HepG2 (cell line): ENCODE results near the gene PLK5. TPM values are rescaled to one million over a fixed set of nuclear protein-coding genes. Genes with fewer than 3 reads are reported as not detected.

Source experiments
- ATAC-seq: fragments of 200-7000 bp; cut with Tn5 transposase; 3 replicates; pipeline ENCODE4 v1.9.1; 2020; ENCODE audit warnings: mild to moderate bottlenecking, moderate library complexity
- BruUV-seq: library from RNA; stranded (reverse); fragments of 400-500 nt; replicated peaks from 2 replicates; lab custom pipeline; 2021; lab: Mats Ljungman, UMichigan
- CTCF ChIA-PET: fragments of 300-600 bp; formaldehyde crosslinking; extraction: SDS; loops from one replicate; lab custom pipeline; 2021; ENCODE audit warnings: low total read pairs, inconsistent platforms, low intra/inter-chr PET ratio; lab: Yijun Ruan, JAX
- POLR2A ChIA-PET: fragments of 350-600 bp; sonication (Branson Sonifier 250); formaldehyde crosslinking; loops from one replicate; lab custom pipeline; 2020; ENCODE audit warnings: antibody characterized with exemption, inconsistent platforms; lab: Yijun Ruan, JAX
- DNase-seq: peaks from one replicate; pipeline ENCODE4 v3.0.0-alpha.2; 2015; ENCODE audit warnings: low spot score
- FAIRE-seq: peaks from 3 replicates; lab custom pipeline; 2011; peaks lifted over from hg19 to GRCh38; lab: Jason Lieb, UNC
- H2AFZ ChIP-seq: one replicate; pipeline ENCODE4 v1.6.1; 2011; ENCODE audit warnings: low read length, inconsistent platforms
- H3K27ac ChIP-seq: fragments of 300-600 bp; 3 replicates; pipeline ENCODE4 v1.8.0; 2011; ENCODE audit warnings: mixed run types, mild to moderate bottlenecking, mixed read lengths, low read length, inconsistent platforms; ENCODE audit not compliant: insufficient read depth; ENCODE audit errors: extremely low read length
- H3K27me3 ChIP-seq, 2 experiments: fragments of 200-600 bp in 1 of 2; 2 replicates in 1 of 2; 3 replicates in 1 of 2; pipeline versions ENCODE4 v1.6.0 to v1.8.0; 2011; ENCODE audit warnings: low read length in 2 of 2, mild to moderate bottlenecking in 2 of 2, moderate library complexity in 2 of 2, inconsistent platforms in 1 of 2; ENCODE audit not compliant: insufficient read depth in 2 of 2, control insufficient read depth in 1 of 2
- H3K36me3 ChIP-seq, 2 experiments: fragments of 200-600 bp in 1 of 2; replicated peaks in 1 of 2; 2 replicates in 1 of 2; 3 replicates in 1 of 2; pipeline versions ENCODE4 v1.5.1 to v1.8.0; 2011; ENCODE audit warnings: low read length in 2 of 2, inconsistent platforms in 1 of 2; ENCODE audit not compliant: insufficient read depth in 2 of 2, control insufficient read depth in 1 of 2
- H3K4me1 ChIP-seq: 2 replicates; pipeline ENCODE4 v1.5.1; 2012; ENCODE audit warnings: low read length, inconsistent platforms; ENCODE audit not compliant: insufficient read depth
- H3K4me2 ChIP-seq: 2 replicates; pipeline ENCODE4 v1.6.0; 2011; ENCODE audit warnings: low read depth, low read length, inconsistent platforms
- H3K4me3 ChIP-seq, 3 experiments: fragments of 200-600 bp in 1 of 3; sonication (generic), shearing (Covaris generic) in 1 of 3; replicated peaks in 1 of 3; 2 replicates each; pipeline ENCODE4 v1.5.1; 2011 to 2016; ENCODE audit warnings: low read length in 3 of 3, inconsistent platforms in 2 of 3, low read depth in 2 of 3, mild to moderate bottlenecking in 2 of 3, control low read depth in 1 of 3, mixed read lengths in 1 of 3; ENCODE audit not compliant: insufficient read depth in 1 of 3
- H3K79me2 ChIP-seq: one replicate; pipeline ENCODE4 v1.6.1; 2011; ENCODE audit warnings: low read length, inconsistent platforms; ENCODE audit not compliant: insufficient read depth
- H3K9ac ChIP-seq: 2 replicates; pipeline ENCODE4 v1.6.0; 2011; ENCODE audit warnings: mild to moderate bottlenecking, low read depth, low read length, inconsistent platforms; ENCODE audit not compliant: insufficient read depth
- H3K9me3 ChIP-seq: 2 replicates; pipeline ENCODE4 v1.5.1; 2012; ENCODE audit warnings: mild to moderate bottlenecking, low read length
- H4K20me1 ChIP-seq: 2 replicates; pipeline ENCODE4 v1.6.0; 2011; ENCODE audit warnings: inconsistent platforms, mild to moderate bottlenecking, low read length, moderate library complexity; ENCODE audit not compliant: insufficient read depth
- FOXO4 ChIP-seq: sonication (generic); formaldehyde crosslinking; conservative IDR thresholded peaks from 2 replicates; pipeline ENCODE4 v1.8.1; 2023; ENCODE audit warnings: missing genetic modification reagents
- PITX1 ChIP-seq: sonication (generic); formaldehyde crosslinking; IDR thresholded peaks from 2 replicates; pipeline ENCODE4 v1.5.1; 2020; ENCODE audit warnings: mild to moderate bottlenecking, missing genetic modification reagents
- RNF2 ChIP-seq: fragments of 450-650 bp; conservative IDR thresholded peaks from 2 replicates; pipeline ENCODE4 v1.6.1; 2016; ENCODE audit warnings: low read depth
- RXRB ChIP-seq: IDR thresholded peaks from 2 replicates; pipeline ENCODE4 v1.6.1; 2016; ENCODE audit warnings: borderline replicate concordance, missing genetic modification reagents, missing compliant biosample characterization
- SRSF1 ChIP-seq: fragments of 200-400 bp; formaldehyde crosslinking; optimal IDR thresholded peaks from 2 replicates; pipeline ENCODE3; 2017; ENCODE audit warnings: mild to moderate bottlenecking, low read depth, low read length, moderate library complexity
- SRSF4 ChIP-seq: fragments of 200-400 bp; formaldehyde crosslinking; IDR thresholded peaks from one replicate; pipeline ENCODE4 v1.6.1; 2018; ENCODE audit warnings: mild to moderate bottlenecking, low read depth, low read length, moderate library complexity; ENCODE audit not compliant: poor library complexity, severe bottlenecking
- TARDBP ChIP-seq: sonication (generic); formaldehyde crosslinking; IDR thresholded peaks from 2 replicates; pipeline ENCODE4 v1.8.0; 2022; ENCODE audit warnings: mild to moderate bottlenecking, missing genetic modification reagents
- ZBTB34 ChIP-seq: sonication (generic); formaldehyde crosslinking; IDR thresholded peaks from 2 replicates; pipeline ENCODE4 v1.8.0; 2022; ENCODE audit warnings: mild to moderate bottlenecking, missing genetic modification reagents
- ZNF256 ChIP-seq: sonication (generic); formaldehyde crosslinking; conservative IDR thresholded peaks from 2 replicates; pipeline ENCODE4 v1.4.0; 2020; ENCODE audit warnings: missing genetic modification reagents
- ZNF33A ChIP-seq: sonication (generic); formaldehyde crosslinking; IDR thresholded peaks from 2 replicates; pipeline ENCODE4 v1.5.1; 2020; ENCODE audit warnings: missing genetic modification reagents, mild to moderate bottlenecking, moderate library complexity, borderline replicate concordance
- ZNF430 ChIP-seq: sonication (generic); formaldehyde crosslinking; IDR thresholded peaks from 2 replicates; pipeline ENCODE4 v1.9.0; 2021; ENCODE audit warnings: mild to moderate bottlenecking, missing genetic modification reagents
- WGBS: methylation state at CpG from one replicate; pipeline ENCODE4 v1.1.6; 2017; ENCODE audit warnings: low lambda C conversion rate; 5-methylcytosine and 5-hydroxymethylcytosine counted together
- in situ Hi-C: cut with HindIII; loops from 2 replicates; pipeline ENCODE4 v1.10.0; 2017; ENCODE audit warnings: low pct_unique_long_range_greater_than_20kb; ENCODE audit not compliant: extremely low pct_ligation_motif_present
- intact Hi-C: fragments of 100-400 bp; cut with micrococcal nuclease; formaldehyde crosslinking; loops from one replicate; pipeline ENCODE4 v1.10.0; 2022; ENCODE audit not compliant: unreplicated experiment
- polyA plus RNA-seq, 8 experiments: library from polyadenylated mRNA; depleted of rRNA in 3 of 8; stranded (reverse) in 7 of 8; unstranded in 1 of 8; fragments of >200 nt; fragmentation: Illumina TruSeq in 4 of 8; extraction: Trizol in 4 of 8; gene quantifications; 2 replicates each; pipeline versions ENCODE4 v1.2.1 to v1.2.3, GENCODE V29; 2011 to 2016; ENCODE audit warnings: low read depth in 4 of 8, missing spikeins in 1 of 8, mixed read lengths in 1 of 8; ENCODE audit not compliant: insufficient read depth in 1 of 8
- total RNA-seq, 5 experiments: library from RNA; depleted of rRNA; stranded (reverse); fragments of >200 nt; fragmentation: Illumina TruSeq; extraction: Trizol; gene quantifications; 2 replicates each; pipeline ENCODE4 v1.2.3, GENCODE V29; 2016; ENCODE audit warnings: low read depth in 1 of 5

PLK5 gene
- total and polyA plus RNA-seq, 2 of the 13 experiments (the other 11 are each of a cell fraction or from before 2014, with no cell fraction given) = not detected

- ChIA-PET CTCF (no interaction called here), POLR2A (no interaction called here)
- no peaks in the 10 kb centered on the region for H3K36me3 ChIP-seq
- in situ Hi-C loops = no loop called here
- no TSS peak for BruUV-seq
- intact Hi-C loops = no loop called here
- TF ChIP-seq ZNF256 (CRISPR knock-in tag) = no peak
- no peak for TF ChIP-seq ZNF430 (CRISPR knock-in tag)
- no peak for TF ChIP-seq FOXO4 (CRISPR knock-in tag)
- TF ChIP-seq TARDBP = no peak
- TF ChIP-seq ZBTB34 (CRISPR knock-in tag) = no peak
- TF ChIP-seq RNF2 = no peak
- no peak for TF ChIP-seq PITX1 (CRISPR knock-in tag)
- TF ChIP-seq SRSF4 = no peak
- no peak for TF ChIP-seq RXRB (CRISPR knock-in tag)
- TF ChIP-seq SRSF1 = no peak
- no peak for TF ChIP-seq ZNF33A (CRISPR knock-in tag)
- DNase-seq (no peak), ATAC-seq (no peak), FAIRE-seq (no peak)
- no peak overlapping the region for H2AFZ ChIP-seq
- no peaks in the 10 kb centered on the region for H3K27me3 ChIP-seq
- H3K79me2 ChIP-seq = no peaks in the 10 kb centered on the region
- no peak overlapping the region for H3K9ac ChIP-seq
- H4K20me1 ChIP-seq = no peaks in the 10 kb centered on the region
- WGBS = 92% methylated on average over 10 of the region's 23 CpGs
- H3K27ac ChIP-seq = no peak overlapping the region
- H3K4me3 ChIP-seq = no peak overlapping the region
- no peaks in the 10 kb centered on the region for H3K9me3 ChIP-seq
- peaks cover 34% of the 10 kb centered on the region for H3K4me1 ChIP-seq
- no peak overlapping the region for H3K4me2 ChIP-seq
Observed at GRCh38 chr19:1483979-1484428, 39.9 kb upstream of the PLK5 start.
